ENCODE measurements around the gene ENHO.

ENHO gene

GRCh38 chr9:34568133-34568532, 45.3 kb upstream of the ENHO start:
- TF ChIP-seq, protein P1, sequence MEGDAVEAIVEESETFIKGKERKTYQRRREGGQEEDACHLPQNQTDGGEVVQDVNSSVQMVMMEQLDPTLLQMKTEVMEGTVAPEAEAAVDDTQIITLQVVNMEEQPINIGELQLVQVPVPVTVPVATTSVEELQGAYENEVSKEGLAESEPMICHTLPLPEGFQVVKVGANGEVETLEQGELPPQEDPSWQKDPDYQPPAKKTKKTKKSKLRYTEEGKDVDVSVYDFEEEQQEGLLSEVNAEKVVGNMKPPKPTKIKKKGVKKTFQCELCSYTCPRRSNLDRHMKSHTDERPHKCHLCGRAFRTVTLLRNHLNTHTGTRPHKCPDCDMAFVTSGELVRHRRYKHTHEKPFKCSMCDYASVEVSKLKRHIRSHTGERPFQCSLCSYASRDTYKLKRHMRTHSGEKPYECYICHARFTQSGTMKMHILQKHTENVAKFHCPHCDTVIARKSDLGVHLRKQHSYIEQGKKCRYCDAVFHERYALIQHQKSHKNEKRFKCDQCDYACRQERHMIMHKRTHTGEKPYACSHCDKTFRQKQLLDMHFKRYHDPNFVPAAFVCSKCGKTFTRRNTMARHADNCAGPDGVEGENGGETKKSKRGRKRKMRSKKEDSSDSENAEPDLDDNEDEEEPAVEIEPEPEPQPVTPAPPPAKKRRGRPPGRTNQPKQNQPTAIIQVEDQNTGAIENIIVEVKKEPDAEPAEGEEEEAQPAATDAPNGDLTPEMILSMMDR (IDR thresholded peaks at IDR 0.05; ENCODE audit: low read depth, low read length) = no peak
- DNase-seq (ENCODE audit: low read depth in 2 of 2) = no peak

GRCh38 chr9:34566972-34567371, 44.2 kb upstream of the ENHO start:
- no peak for DNase-seq (ENCODE audit: low read depth in 2 of 2)
- H3K4me3 ChIP-seq (replicated peaks in 1 of 2; ENCODE audit: low read depth in 2 of 2, low read length in 2 of 2) = no peak overlapping the region
- TF ChIP-seq, protein P1 (IDR thresholded peaks at IDR 0.05; ENCODE audit: low read depth, low read length) = no peak

More at GRCh38 chr9:34568133-34568532, 45.3 kb upstream of the ENHO start:
- no peak overlapping the region for H3K4me3 ChIP-seq (replicated peaks in 1 of 2; ENCODE audit: low read depth in 2 of 2, low read length in 2 of 2)

DNA sequence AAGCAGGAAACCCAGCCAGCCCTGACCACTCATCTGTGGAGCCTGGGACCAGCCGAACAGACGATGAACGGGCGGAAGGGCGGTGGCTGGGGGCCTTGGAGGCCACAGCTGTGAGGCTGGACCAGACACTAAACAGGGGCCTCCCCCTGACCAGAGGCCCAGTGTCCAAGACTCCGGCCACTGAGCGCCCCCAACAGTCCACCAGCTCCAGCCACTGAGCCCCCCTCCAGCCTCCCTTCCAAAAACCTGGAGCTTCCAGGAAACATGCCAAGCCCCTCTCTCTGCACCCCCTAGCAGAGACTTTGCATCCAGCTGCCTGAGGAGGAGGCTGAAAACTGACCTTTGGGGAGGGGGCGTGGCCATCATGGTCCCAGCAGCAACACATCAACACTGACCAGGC, 43.5 kb upstream of the ENHO start:
- DNase-seq (ENCODE audit: low read depth in 2 of 2) = no peak
- TF ChIP-seq, protein P1 (IDR thresholded peaks at IDR 0.05; ENCODE audit: low read depth, low read length) = no peak
- no peak overlapping the region for H3K4me3 ChIP-seq (replicated peaks in 1 of 2; ENCODE audit: low read depth in 2 of 2, low read length in 2 of 2)

- TF ChIP-seq, protein P1 (IDR thresholded peaks at IDR 0.05; ENCODE audit: low read depth, low read length) = no peak
- H3K4me3 ChIP-seq (replicated peaks in 1 of 2; ENCODE audit: low read depth in 2 of 2, low read length in 2 of 2) = no peak overlapping the region
- no peak for DNase-seq (ENCODE audit: low read depth in 2 of 2)
Measured at GRCh38 chr9:34565856-34566255, 43.1 kb upstream of the ENHO start.

GRCh38 chr9:34564617-34565016, 41.8 kb upstream of the ENHO start:
- H3K4me3 ChIP-seq (replicated peaks in 1 of 2; ENCODE audit: low read depth in 2 of 2, low read length in 2 of 2) = no peak overlapping the region
- TF ChIP-seq, protein P1 (IDR thresholded peaks at IDR 0.05; ENCODE audit: low read depth, low read length) = no peak
- DNase-seq (ENCODE audit: low read depth in 2 of 2) = no peak

DNA sequence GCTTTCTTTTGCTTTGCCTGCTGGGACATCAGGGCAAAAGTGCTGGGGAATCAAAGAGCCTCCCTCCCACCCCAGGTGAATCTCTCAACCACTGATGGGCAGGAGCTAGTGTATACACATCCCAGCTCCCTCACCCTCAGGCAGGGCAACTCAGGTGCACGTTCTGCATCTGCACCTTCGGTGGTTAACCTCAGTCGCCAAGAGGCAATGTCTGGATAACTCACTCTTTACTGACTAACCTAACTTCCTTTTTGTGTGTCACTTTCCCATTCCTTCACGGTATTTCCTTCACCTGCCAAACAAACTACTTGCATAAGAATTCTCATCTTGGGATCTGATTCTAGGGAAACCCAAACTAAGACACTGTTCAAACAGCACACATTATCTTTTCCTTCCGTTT, 40.5 kb upstream of the ENHO start:
- TF ChIP-seq, protein P1 (IDR thresholded peaks at IDR 0.05; ENCODE audit: low read depth, low read length) = no peak
- DNase-seq (ENCODE audit: low read depth in 2 of 2) = no peak
- no peak overlapping the region for H3K4me3 ChIP-seq (replicated peaks in 1 of 2; ENCODE audit: low read depth in 2 of 2, low read length in 2 of 2)

DNA sequence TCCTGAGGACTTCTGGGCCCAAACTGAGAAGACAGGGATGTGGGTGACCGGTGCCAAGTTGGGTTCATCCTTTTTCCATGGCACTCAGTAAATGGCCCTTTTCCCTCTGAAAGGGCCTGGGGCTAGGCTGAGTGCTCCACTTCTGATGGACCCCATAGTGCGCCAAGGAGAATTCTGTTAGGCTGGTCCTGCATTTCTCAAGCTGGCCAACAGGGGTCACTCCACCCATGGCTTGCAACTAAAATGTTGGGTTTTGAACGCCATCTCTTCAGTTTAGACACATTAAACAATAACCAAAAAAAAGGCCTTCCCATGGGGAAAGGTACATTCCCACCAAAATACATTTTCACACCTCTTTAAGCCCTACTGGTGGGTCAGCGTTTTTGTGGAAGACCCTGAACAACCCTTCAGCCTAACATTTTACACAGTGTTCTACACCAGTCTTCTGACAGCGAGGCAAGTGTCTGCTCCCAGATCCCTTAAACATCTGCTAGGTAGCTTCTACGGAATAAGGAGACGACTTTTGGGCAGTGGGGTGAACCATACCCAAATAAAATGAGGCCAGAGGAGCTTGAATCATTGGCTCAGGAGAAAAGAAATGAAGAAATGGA, 39.5 kb upstream of the ENHO start:
- H3K4me3 ChIP-seq (replicated peaks in 1 of 2; ENCODE audit: low read depth in 2 of 2, low read length in 2 of 2) = no peak overlapping the region
- no peak for DNase-seq (ENCODE audit: low read depth in 2 of 2)
- TF ChIP-seq, protein P1 (IDR thresholded peaks at IDR 0.05; ENCODE audit: low read depth, low read length) = peak; percentile 58

Measured in cardiac fibroblast (primary cell).